HG02884 (cell line): ENCODE data around the gene HPCAL4.

Source experiments
- ATAC-seq: cut with Tn5 transposase; IDR thresholded peaks from one replicate; pipeline ENCODE4 v1.9.1; 2021; ENCODE audit warnings: mild to moderate bottlenecking, moderate library complexity; ENCODE audit not compliant: unreplicated experiment

The HPCAL4 gene

GRCh38 chr1:39691383-39692151 is at the start of gene HPCAL4:
Gene HPCAL4, minus strand, starts transcription at chr1:39691433. Its CDS starts 6,830 bp downstream, at chr1:39684603.
- ATAC-seq: peak; percentile 86

GRCh38 chr1:39738622-39739366 is 47.6 kb upstream of the HPCAL4 start, which contains the start of gene PPIE:
Gene PPIE, plus strand, starts transcription at chr1:39738882. Its CDS starts 19 bp downstream, at chr1:39738901.
- ATAC-seq: peak; percentile 89

GRCh38 chr1:39737546-39738169 is 46.4 kb upstream of the HPCAL4 start:
- ATAC-seq: no peak

GRCh38 chr1:39735731-39736130 is 44.5 kb upstream of the HPCAL4 start:
- no peak for ATAC-seq

- no peak for ATAC-seq
These were observed 41.9 kb upstream of the HPCAL4 start for GRCh38 chr1:39733161-39733560.

GRCh38 chr1:39732730-39733129 is 41.5 kb upstream of the HPCAL4 start:
- ATAC-seq: no peak

- no peak for ATAC-seq
These were observed 38.6 kb upstream of the HPCAL4 start for GRCh38 chr1:39729842-39730241.

GRCh38 chr1:39729030-39729429 is 37.8 kb upstream of the HPCAL4 start:
- ATAC-seq: no peak

- ATAC-seq: no peak
These were observed 36.7 kb upstream of the HPCAL4 start for GRCh38 chr1:39727932-39728317.

- no peak for ATAC-seq
These were observed 36.1 kb upstream of the HPCAL4 start for GRCh38 chr1:39727221-39727931.

GRCh38 chr1:39726600-39726999 is 35.4 kb upstream of the HPCAL4 start:
- ATAC-seq: no peak

GRCh38 chr1:39722495-39722894 is 31.3 kb upstream of the HPCAL4 start:
- ATAC-seq: no peak

- no peak for ATAC-seq
These were observed 30.4 kb upstream of the HPCAL4 start for GRCh38 chr1:39721664-39722063.

GRCh38 chr1:39720094-39720999 is 29.1 kb upstream of the HPCAL4 start:
- ATAC-seq: no peak

GRCh38 chr1:39717809-39718208 is 26.6 kb upstream of the HPCAL4 start:
- ATAC-seq: no peak

GRCh38 chr1:39713557-39713956 is 22.3 kb upstream of the HPCAL4 start:
- ATAC-seq: no peak

GRCh38 chr1:39711966-39712340 is 20.7 kb upstream of the HPCAL4 start:
- no peak for ATAC-seq

- ATAC-seq: no peak
These were observed 20.1 kb upstream of the HPCAL4 start for GRCh38 chr1:39711104-39711965.

- ATAC-seq: no peak
These were observed 16.3 kb upstream of the HPCAL4 start for GRCh38 chr1:39707506-39707905.
